Measurements from ENCODE around the gene SH2D7.

Gene SH2D7

GRCh38 chr15:78061963-78062427 lies 30.4 kb upstream of the SH2D7 start:
- DNase-seq, result no peak

GRCh38 chr15:78063217-78063616 lies 29.1 kb upstream of the SH2D7 start:
- no peak for DNase-seq

GRCh38 chr15:78063970-78064385 lies 28.4 kb upstream of the SH2D7 start:
- DNase-seq, result no peak

- DNase-seq, result no peak
Measured at GRCh38 chr15:78064544-78064943, 27.8 kb upstream of the SH2D7 start.

GRCh38 chr15:78065284-78065872 lies 27.0 kb upstream of the SH2D7 start:
- no peak for DNase-seq

GRCh38 chr15:78065973-78066946 lies 26.1 kb upstream of the SH2D7 start:
- no peak for DNase-seq

- DNase-seq, result no peak
Measured at GRCh38 chr15:78067328-78068228, 24.8 kb upstream of the SH2D7 start.

GRCh38 chr15:78069052-78069414 lies 23.3 kb upstream of the SH2D7 start:
- DNase-seq, result no peak

- DNase-seq, result no peak
Measured at GRCh38 chr15:78069462-78070029, 22.8 kb upstream of the SH2D7 start.

GRCh38 chr15:78070049-78070700 lies 22.2 kb upstream of the SH2D7 start:
- no peak for DNase-seq

GRCh38 chr15:78071383-78071782 lies 21.0 kb upstream of the SH2D7 start:
- no peak for DNase-seq

GRCh38 chr15:78072080-78072892 lies 20.1 kb upstream of the SH2D7 start:
- no peak for DNase-seq

GRCh38 chr15:78073046-78073787 lies 19.1 kb upstream of the SH2D7 start:
- DNase-seq, result no peak

GRCh38 chr15:78075490-78076230 lies 16.7 kb upstream of the SH2D7 start:
- no peak for DNase-seq

GRCh38 chr15:78076231-78077052 lies 15.9 kb upstream of the SH2D7 start:
- no peak for DNase-seq

GRCh38 chr15:78077053-78077870 lies 15.1 kb upstream of the SH2D7 start, which contains the start of gene TBC1D2B:
Gene TBC1D2B (minus strand): TSS chr15:78077711. CDS start chr15:78077652, 59 bp downstream.
- no peak for DNase-seq

- DNase-seq, result peak; percentile 24
Measured at GRCh38 chr15:78077871-78078210, 14.5 kb upstream of the SH2D7 start.

All from DMS153 (cell line).